HG03095 (cell line): ENCODE measurements around the gene NBEA.

ENCODE experiments used
- ATAC-seq: cut with Tn5 transposase; IDR thresholded peaks from one replicate; pipeline ENCODE4 v1.9.1; 2021; ENCODE audit warnings: moderate library complexity; ENCODE audit not compliant: unreplicated experiment

Gene NBEA

GRCh38 chr13:35557475-35557874 is 615.4 kb downstream of the NBEA start:
- ATAC-seq = no peak

GRCh38 chr13:35561540-35561939 is 619.5 kb downstream of the NBEA start:
- ATAC-seq = no peak

GRCh38 chr13:35565273-35565672 is 623.2 kb downstream of the NBEA start:
- ATAC-seq = no peak

GRCh38 chr13:35566340-35566739 is 624.3 kb downstream of the NBEA start:
- ATAC-seq = no peak

GRCh38 chr13:35567406-35567980 is 625.4 kb downstream of the NBEA start:
- ATAC-seq = no peak

- no peak for ATAC-seq
These were observed 631.6 kb downstream of the NBEA start for GRCh38 chr13:35573639-35574038.

GRCh38 chr13:35592457-35592856 is 650.4 kb downstream of the NBEA start:
- ATAC-seq = no peak

- ATAC-seq = no peak
These were observed 651.6 kb downstream of the NBEA start for GRCh38 chr13:35593651-35594050.

GRCh38 chr13:35594096-35594495 is 652.0 kb downstream of the NBEA start:
- ATAC-seq = no peak

GRCh38 chr13:35595181-35595580 is 653.1 kb downstream of the NBEA start:
- ATAC-seq = no peak

GRCh38 chr13:35596321-35597030 is 654.4 kb downstream of the NBEA start:
- no peak for ATAC-seq

- ATAC-seq = no peak
These were observed 655.4 kb downstream of the NBEA start for GRCh38 chr13:35597451-35597850.

GRCh38 chr13:35598233-35598632 is 656.2 kb downstream of the NBEA start:
- ATAC-seq = no peak

- ATAC-seq = no peak
These were observed 656.8 kb downstream of the NBEA start for GRCh38 chr13:35598790-35599369.

- ATAC-seq = no peak
These were observed 657.3 kb downstream of the NBEA start for GRCh38 chr13:35599384-35599783.

- ATAC-seq = no peak
These were observed 658.1 kb downstream of the NBEA start for GRCh38 chr13:35600137-35600536.

GRCh38 chr13:35603593-35604285 is 661.7 kb downstream of the NBEA start:
- ATAC-seq = no peak

- no peak for ATAC-seq
These were observed 672.6 kb downstream of the NBEA start for GRCh38 chr13:35614666-35615065.

- no peak for ATAC-seq
These were observed 675.4 kb downstream of the NBEA start for GRCh38 chr13:35617420-35617819.

GRCh38 chr13:35618565-35619083 is 676.6 kb downstream of the NBEA start:
- ATAC-seq = no peak

GRCh38 chr13:35621989-35622388 is 679.9 kb downstream of the NBEA start:
- no peak for ATAC-seq

- ATAC-seq = no peak
These were observed 687.0 kb downstream of the NBEA start for GRCh38 chr13:35629026-35629425.
